Aorta (tissue), 5 donors: ENCODE data around the gene DDI1. TPM values are rescaled to one million over a fixed set of nuclear protein-coding genes. Genes with fewer than 3 reads are reported as not detected.

Experiments
- ATAC-seq: fragments of 200-7000 bp; cut with Tn5 transposase; one replicate; pipeline ENCODE4 v1.9.1; 2022; ENCODE audit warnings: moderate library complexity; ENCODE audit not compliant: low FRiP score
- DNase-seq, 2 donors: peaks; one replicate each; pipeline ENCODE4 v3.0.0-alpha.2; 2020
- H3K27ac ChIP-seq, 2 donors: one replicate each; pipeline ENCODE4 v1.5.1; 2013; ENCODE audit warnings: low read length in 2 of 2, mild to moderate bottlenecking in 2 of 2, moderate library complexity in 2 of 2, control low read depth in 1 of 2, inconsistent platforms in 1 of 2, low read depth in 1 of 2
- H3K27me3 ChIP-seq, 2 donors: one replicate each; pipeline ENCODE4 v1.6.1; 2013; ENCODE audit warnings: control low read depth in 1 of 2, low read length in 1 of 2, mild to moderate bottlenecking in 1 of 2, moderate library complexity in 1 of 2; ENCODE audit not compliant: insufficient read depth in 2 of 2, control insufficient read depth in 1 of 2
- H3K36me3 ChIP-seq, 2 donors: one replicate each; pipeline ENCODE4 v1.6.1; 2013; ENCODE audit warnings: control low read depth in 1 of 2, low read length in 1 of 2, mild to moderate bottlenecking in 1 of 2; ENCODE audit not compliant: insufficient read depth in 2 of 2, control insufficient read depth in 1 of 2
- H3K4me1 ChIP-seq, 2 donors: one replicate each; pipeline ENCODE4 v1.6.1; 2013; ENCODE audit warnings: low read length in 2 of 2, control low read depth in 1 of 2, mild to moderate bottlenecking in 1 of 2, moderate library complexity in 1 of 2; ENCODE audit not compliant: insufficient read depth in 2 of 2, control insufficient read depth in 1 of 2
- H3K4me3 ChIP-seq, 2 donors: one replicate each; pipeline ENCODE4 v1.5.1; 2013; ENCODE audit warnings: low read length in 2 of 2, control low read depth in 1 of 2, mild to moderate bottlenecking in 1 of 2
- H3K9me3 ChIP-seq: one replicate; pipeline ENCODE4 v1.6.1; 2013; ENCODE audit warnings: mild to moderate bottlenecking, low read length; ENCODE audit not compliant: control insufficient read depth
- WGBS, 2 donors: extraction: QIAGEN DNeasy Blood & Tissue Kit; methylation state at CpG; one replicate each; pipeline ENCODE4 v1.1.7; 2013; 5-methylcytosine and 5-hydroxymethylcytosine counted together
- intact Hi-C, 2 donors: fragments of 100-400 bp; cut with DNase I; formaldehyde crosslinking; loops; one replicate each; pipeline versions ENCODE4 v1.14.2 to v1.15.0; 2022
- polyA plus RNA-seq, 2 donors: library from polyadenylated mRNA; stranded (reverse); fragments of 200-250 nt; gene quantifications; one replicate each; pipeline ENCODE4 v1.2.3, GENCODE V29; 2013
- total RNA-seq, 2 donors: library from RNA; stranded (reverse); fragmentation: NEBNext Ultra II Directional; extraction: Animal tissue kit (Norgen Biotek cat#: 25700); gene quantifications; one replicate each; pipeline ENCODE4 v1.2.1, GENCODE V29; 2021
- donor health status: healthy with polysubstance abuse.
- donor health status: Bipolar disorder and iron deficiency.
- donor health status: DM: no; HTN: no; CAD: no.
- donor health status: DM: no; HTN: no; CAD: no.
- donor health status: DM: yes; HTN: yes; CAD: no.

The DDI1 gene
- total and polyA plus RNA-seq, 4 donors, result not detected

GRCh38 chr11:104076455-104076854 lies 40.0 kb downstream of the DDI1 start:
- H3K4me1 ChIP-seq, result no peaks in the 10 kb centered on the region
- no peak overlapping the region for H3K4me3 ChIP-seq
- H3K27ac ChIP-seq, result no peak overlapping the region
- DNase-seq, result no peak
- intact Hi-C loops, result no loop called here
- no peaks in the 10 kb centered on the region for H3K36me3 ChIP-seq
- H3K27me3 ChIP-seq, result no peaks in the 10 kb centered on the region
- no peak for ATAC-seq
- WGBS, 2 donors, result 75 to 81% methylated on average over 2 of the region's 2 CpGs
- no peaks in the 10 kb centered on the region for H3K9me3 ChIP-seq

DNA sequence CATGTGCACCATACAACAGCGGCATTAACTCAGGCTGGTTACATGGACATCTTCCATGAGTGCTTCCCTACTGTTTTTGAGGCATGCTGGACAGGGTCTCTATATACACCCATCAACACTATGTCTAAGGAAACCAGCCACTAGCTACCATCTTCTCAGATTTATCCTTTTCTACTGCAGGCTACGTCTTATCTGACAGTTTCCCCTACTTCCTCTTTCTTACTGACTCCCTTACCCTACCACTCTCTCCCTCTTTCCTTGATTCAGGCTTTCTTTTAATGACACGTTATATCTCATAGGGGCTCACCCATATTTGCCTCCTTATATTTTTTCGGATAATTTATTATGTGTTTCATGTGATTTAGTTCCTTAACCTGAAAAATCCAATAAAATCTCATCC lies 41.8 kb downstream of the DDI1 start:
- H3K4me1 ChIP-seq, result no peaks in the 10 kb centered on the region
- H3K9me3 ChIP-seq, result no peaks in the 10 kb centered on the region
- 67 to 85% methylated on average over 4 of the region's 4 CpGs for WGBS, 2 donors
- H3K4me3 ChIP-seq, result no peak overlapping the region
- H3K27me3 ChIP-seq, result no peaks in the 10 kb centered on the region
- DNase-seq (no peak), ATAC-seq (no peak)
- intact Hi-C loops, result no loop called here
- no peaks in the 10 kb centered on the region for H3K36me3 ChIP-seq
- no peak overlapping the region for H3K27ac ChIP-seq

DNA sequence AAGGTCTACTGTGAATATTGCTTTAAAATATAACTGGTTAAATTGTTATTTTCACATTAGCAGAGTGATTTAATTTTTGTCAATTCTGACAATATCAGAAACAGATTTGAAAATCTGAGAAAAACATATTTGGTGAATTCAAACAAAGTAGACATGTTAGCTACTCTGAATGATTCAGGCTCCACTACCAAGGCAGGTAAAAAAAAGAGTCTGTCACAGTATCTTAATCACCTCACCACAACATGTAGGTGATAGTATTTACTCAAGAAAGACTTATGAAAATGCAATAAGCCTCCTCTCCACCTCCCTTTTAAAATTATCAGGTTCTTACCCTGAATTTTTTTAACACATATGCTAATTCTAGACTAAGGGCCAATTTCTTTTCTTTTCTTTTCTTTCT lies 42.6 kb downstream of the DDI1 start:
- Histone ChIP-seq H3K9me3 (no peaks in the 10 kb centered on the region), H3K27ac (no peak overlapping the region), H3K4me3 (no peak overlapping the region), H3K36me3 (no peaks in the 10 kb centered on the region), H3K27me3 (no peaks in the 10 kb centered on the region), H3K4me1 (no peaks in the 10 kb centered on the region)
- ATAC-seq, result no peak
- DNase-seq, result no peak
- intact Hi-C loops, result no loop called here

DNA sequence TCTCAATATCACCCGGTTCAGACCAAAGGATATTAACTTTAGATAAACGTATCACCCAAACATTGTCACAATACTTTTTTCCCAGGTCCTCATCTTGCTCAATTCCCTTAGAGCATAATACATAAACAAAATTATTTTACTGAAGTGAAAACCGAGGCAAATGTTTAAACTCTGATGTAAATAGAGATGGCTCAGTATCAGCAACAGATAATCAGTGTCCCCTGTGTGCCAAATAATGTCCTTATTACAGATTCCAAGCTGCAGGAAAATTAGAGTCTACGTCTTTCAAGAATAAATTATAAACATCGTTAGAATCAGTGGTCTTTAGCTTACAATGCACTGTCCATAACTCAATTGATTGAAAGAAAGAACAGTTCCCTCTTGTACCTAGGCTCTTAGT lies 50.2 kb downstream of the DDI1 start:
- no peak for ATAC-seq
- intact Hi-C loops, result no loop called here
- 66 to 82% methylated on average over 5 of the region's 5 CpGs for WGBS, 2 donors

More for the DNA sequence above, 50.2 kb downstream of the DDI1 start:
- Histone ChIP-seq H3K4me1 (peaks cover 0 to 7% of the 10 kb centered on the region in 2 donors), H3K36me3 (no peaks in the 10 kb centered on the region), H3K4me3 (no peak overlapping the region), H3K27ac (no peak overlapping the region), H3K9me3 (no peaks in the 10 kb centered on the region), H3K27me3 (no peaks in the 10 kb centered on the region)
- no peak for DNase-seq

Other genes with a start within 250 kb of the DDI1 start
- gene PDGFD, start 127.5 kb downstream of the DDI1 start, total RNA-seq, result 10 to 100 TPM; 47.7 to 66.5 TPM
- 100 to 1,000 TPM in 1 of 2 donors, 10 to 100 TPM in 1; 66.5 to 115 TPM for gene PDGFD, start 127.5 kb downstream of the DDI1 start, polyA plus RNA-seq